Epithelial cell of esophagus (primary cell): Measurements from ENCODE around the gene WNT10A.

Source experiments
- DNase-seq: peaks from one replicate; pipeline ENCODE4 v3.0.0; 2010; ENCODE audit warnings: low read depth
- H3K4me3 ChIP-seq: 2 replicates; pipeline ENCODE4 v1.5.1; 2011; ENCODE audit warnings: mild to moderate bottlenecking, low read length, control low read depth
- CTCF ChIP-seq: IDR thresholded peaks from 2 replicates; pipeline ENCODE4 v1.5.1; 2011; ENCODE audit warnings: low read depth, mild to moderate bottlenecking, low read length, control low read depth, inconsistent platforms; ENCODE audit not compliant: insufficient read depth; ENCODE audit errors: missing control alignments

WNT10A gene

GRCh38 chr2:218871345-218872302 is 9.0 kb upstream of the WNT10A start:
- H3K4me3 ChIP-seq: no peak overlapping the region
- TF ChIP-seq CTCF: no peak
- no peak for DNase-seq

DNA sequence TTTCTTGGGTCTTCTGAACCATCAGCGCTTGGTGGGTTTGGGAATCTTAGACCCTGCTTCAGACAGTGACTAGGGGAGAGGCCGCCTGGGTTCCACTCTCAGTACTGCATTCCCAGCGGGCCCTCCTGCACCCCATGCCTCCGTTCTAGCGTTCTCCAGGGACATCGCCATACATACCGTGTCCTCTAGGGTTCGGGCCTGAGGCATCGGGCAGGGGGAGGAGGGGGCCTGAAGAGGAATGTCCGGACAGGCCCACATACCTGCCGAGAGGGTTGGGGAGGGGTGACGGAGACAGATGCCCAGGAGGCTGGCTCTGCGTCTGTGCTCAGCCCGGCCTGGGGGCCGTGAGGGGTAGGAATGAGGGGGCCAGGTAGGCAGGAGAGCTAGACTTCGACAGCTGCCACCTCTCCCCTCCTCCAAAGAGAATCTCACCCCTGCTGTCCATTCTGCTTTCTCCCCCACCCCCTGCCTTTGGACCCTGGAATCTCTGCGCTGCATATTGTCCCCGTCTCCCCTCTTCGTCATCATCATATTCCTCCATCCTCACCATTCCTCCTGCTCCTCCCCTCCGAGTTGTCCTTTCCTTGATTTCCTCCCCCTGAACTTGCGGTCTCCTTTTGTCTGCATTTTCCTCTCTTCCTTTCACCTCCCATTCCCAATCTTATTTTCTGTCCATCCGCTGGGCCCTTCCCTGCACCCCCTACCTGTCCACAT is 7.8 kb upstream of the WNT10A start:
- no peak overlapping the region for H3K4me3 ChIP-seq
- DNase-seq: no peak
- TF ChIP-seq CTCF: no peak

DNA sequence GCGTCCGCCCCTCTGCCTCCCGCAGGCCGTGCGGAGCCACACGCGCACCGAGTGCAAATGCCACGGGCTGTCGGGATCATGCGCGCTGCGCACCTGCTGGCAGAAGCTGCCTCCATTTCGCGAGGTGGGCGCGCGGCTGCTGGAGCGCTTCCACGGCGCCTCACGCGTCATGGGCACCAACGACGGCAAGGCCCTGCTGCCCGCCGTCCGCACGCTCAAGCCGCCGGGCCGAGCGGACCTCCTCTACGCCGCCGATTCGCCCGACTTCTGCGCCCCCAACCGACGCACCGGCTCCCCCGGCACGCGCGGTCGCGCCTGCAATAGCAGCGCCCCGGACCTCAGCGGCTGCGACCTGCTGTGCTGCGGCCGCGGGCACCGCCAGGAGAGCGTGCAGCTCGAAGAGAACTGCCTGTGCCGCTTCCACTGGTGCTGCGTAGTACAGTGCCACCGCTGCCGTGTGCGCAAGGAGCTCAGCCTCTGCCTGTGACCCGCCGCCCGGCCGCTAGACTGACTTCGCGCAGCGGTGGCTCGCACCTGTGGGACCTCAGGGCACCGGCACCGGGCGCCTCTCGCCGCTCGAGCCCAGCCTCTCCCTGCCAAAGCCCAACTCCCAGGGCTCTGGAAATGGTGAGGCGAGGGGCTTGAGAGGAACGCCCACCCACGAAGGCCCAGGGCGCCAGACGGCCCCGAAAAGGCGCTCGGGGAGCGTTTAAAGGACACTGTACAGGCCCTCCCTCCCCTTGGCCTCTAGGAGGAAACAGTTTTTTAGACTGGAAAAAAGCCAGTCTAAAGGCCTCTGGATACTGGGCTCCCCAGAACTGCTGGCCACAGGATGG is 7.1 kb upstream of the WNT10A start:
- TF ChIP-seq CTCF: no peak
- no peak overlapping the region for H3K4me3 ChIP-seq
- DNase-seq: no peak

GRCh38 chr2:218875692-218876246 is 4.9 kb upstream of the WNT10A start:
- no peak for DNase-seq

DNA sequence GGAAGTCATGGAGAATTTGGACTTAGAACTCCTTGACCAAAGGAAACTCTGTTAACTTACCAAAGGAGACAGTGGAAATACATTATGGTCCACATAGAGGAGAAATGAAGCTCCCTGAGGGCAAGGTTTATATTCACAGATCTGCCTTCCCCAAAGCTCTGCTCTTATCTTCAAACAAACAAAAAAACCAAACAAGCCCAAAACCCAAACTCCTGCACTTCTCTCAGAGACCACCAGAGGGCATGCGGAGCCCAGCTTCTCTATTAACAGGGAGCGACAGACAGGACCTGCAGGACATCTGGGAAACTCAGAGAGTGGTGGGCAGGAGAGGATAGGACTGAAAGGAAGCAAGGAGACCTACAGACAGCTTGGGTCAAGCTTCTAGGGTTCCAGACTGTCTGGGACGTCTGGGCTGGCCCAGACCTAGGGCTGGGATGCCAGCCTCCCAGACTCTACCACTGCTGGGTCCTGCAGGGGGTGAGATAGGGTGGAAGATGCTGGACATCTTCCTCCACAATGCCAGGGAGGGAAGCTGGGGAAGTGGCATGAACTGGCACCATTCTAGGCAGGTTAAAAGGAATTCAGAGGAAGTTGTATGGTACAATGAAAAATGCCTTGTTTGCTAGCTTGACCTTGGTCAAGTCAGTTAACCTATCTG is 4.0 kb upstream of the WNT10A start:
- H3K4me3 ChIP-seq: no peak overlapping the region
- TF ChIP-seq CTCF: peak; percentile 100
- DNase-seq: peak; percentile 70

More at GRCh38 chr2:218875692-218876246, 4.9 kb upstream of the WNT10A start:
- no peak overlapping the region for H3K4me3 ChIP-seq
- no peak for TF ChIP-seq CTCF

- no peak for DNase-seq
- no peak for TF ChIP-seq CTCF
Observed at GRCh38 chr2:218877331-218877730, 3.3 kb upstream of the WNT10A start.

More at GRCh38 chr2:218877331-218877730, 3.3 kb upstream of the WNT10A start:
- no peak overlapping the region for H3K4me3 ChIP-seq
